HCT116 (cell line): Measurements from ENCODE around the gene PIBF1. TPM values are rescaled to one million over a fixed set of nuclear protein-coding genes. Genes with fewer than 3 reads are reported as not detected.

ENCODE experiments used
- ATAC-seq: fragments of 200-7000 bp; cut with Tn5 transposase; 2 replicates; pipeline ENCODE4 v1.9.1; 2020; ENCODE audit warnings: mild to moderate bottlenecking, moderate library complexity
- BruUV-seq: library from RNA; stranded (reverse); fragments of 400-500 nt; replicated peaks from 2 replicates; lab custom pipeline; 2021; lab: Mats Ljungman, UMichigan
- CTCF ChIA-PET: fragments of 300-600 bp; sonication (Branson Sonifier 250); formaldehyde crosslinking; loops from one replicate; lab custom pipeline; 2021; ENCODE audit warnings: antibody characterized with exemption; lab: Charles Lee
- POLR2A ChIA-PET: fragments of 300-600, 350-600 bp; sonication (Branson Sonifier 250); formaldehyde crosslinking; loops from one replicate; lab custom pipeline; 2021; ENCODE audit warnings: antibody characterized with exemption; lab: Charles Lee
- RAD21 ChIA-PET, 2 experiments: fragments of 300-600 bp; sonication (Branson Sonifier 250); formaldehyde crosslinking; loops; one replicate each; lab custom pipeline; 2023; ENCODE audit warnings: low total read pairs in 2 of 2; ENCODE audit not compliant: uncharacterized antibody in 2 of 2, unreplicated experiment in 2 of 2, low non-redundant PET in 1 of 2; lab: Charles Lee
- DNase-seq: peaks from one replicate; pipeline ENCODE4 v3.0.0-alpha.2; 2010; ENCODE audit warnings: low read depth, low spot score
- H2AFZ ChIP-seq: fragments of 200-600 bp; shearing (Covaris generic), sonication (generic); 2 replicates; pipeline ENCODE4 v1.6.1; 2017; ENCODE audit warnings: low read depth, mixed run types, mixed read lengths, antibody characterized with exemption, low read length; ENCODE audit not compliant: poor library complexity, severe bottlenecking
- H3K27ac ChIP-seq: 2 replicates; pipeline ENCODE4 v1.5.1; 2012; ENCODE audit warnings: low read depth, low read length
- H3K27me3 ChIP-seq: fragments of 200-600 bp; sonication (generic); 2 replicates; pipeline ENCODE4 v1.6.1; 2016; ENCODE audit warnings: mixed run types, low read length, mixed read lengths; ENCODE audit not compliant: insufficient read depth
- H3K36me3 ChIP-seq, 2 experiments: fragments of 200-500 bp in 1 of 2; fragments of 200-600 bp in 1 of 2; sonication (Bioruptor generic) in 1 of 2; sonication (generic) in 1 of 2; 2 replicates each; pipeline versions ENCODE4 v1.5.1 to v1.6.1; 2014 to 2016; ENCODE audit warnings: low read length in 2 of 2, inconsistent platforms in 1 of 2, mixed read lengths in 1 of 2, mixed run types in 1 of 2; ENCODE audit not compliant: insufficient read depth in 2 of 2, control insufficient read depth in 1 of 2
- H3K4me1 ChIP-seq, 2 experiments: fragments of 200-600 bp in 1 of 2; sonication (generic) in 1 of 2; 2 replicates each; pipeline versions ENCODE4 v1.5.1 to v1.6.1; 2012 to 2017; ENCODE audit warnings: low read length in 2 of 2, inconsistent platforms in 1 of 2, mild to moderate bottlenecking in 1 of 2, mixed read lengths in 1 of 2, mixed run types in 1 of 2, moderate library complexity in 1 of 2; ENCODE audit not compliant: insufficient read depth in 2 of 2, control insufficient read depth in 1 of 2
- H3K4me2 ChIP-seq: fragments of 200-600 bp; sonication (generic); 2 replicates; pipeline ENCODE4 v1.6.1; 2017; ENCODE audit warnings: mixed run types, low read length, mixed read lengths
- H3K4me3 ChIP-seq, 2 experiments: fragments of 200-600 bp in 1 of 2; sonication (generic) in 1 of 2; replicated peaks in 1 of 2; 2 replicates each; pipeline ENCODE4 v1.5.1; 2011 to 2016; ENCODE audit warnings: low read length in 2 of 2, control low read depth in 1 of 2, low read depth in 1 of 2, mild to moderate bottlenecking in 1 of 2, mixed read lengths in 1 of 2, mixed run types in 1 of 2
- H3K79me2 ChIP-seq: fragments of 200-600 bp; sonication (generic); 2 replicates; pipeline ENCODE4 v1.6.1; 2017; ENCODE audit warnings: mild to moderate bottlenecking, mixed run types, low read length, moderate library complexity, mixed read lengths; ENCODE audit not compliant: insufficient read depth
- H3K9ac ChIP-seq: fragments of 200-600 bp; sonication (generic); 2 replicates; pipeline ENCODE4 v1.6.1; 2016; ENCODE audit warnings: low read length, mixed read lengths
- H3K9me2 ChIP-seq: fragments of 200-600 bp; sonication (generic), shearing (Covaris generic); 2 replicates; pipeline ENCODE4 v1.6.1; 2017; ENCODE audit warnings: mixed run types, mild to moderate bottlenecking, moderate library complexity; ENCODE audit not compliant: insufficient read depth
- H3K9me3 ChIP-seq, 2 experiments: fragments of 200-500 bp in 1 of 2; fragments of 200-600 bp in 1 of 2; sonication (Bioruptor generic) in 1 of 2; sonication (generic) in 1 of 2; 2 replicates each; pipeline ENCODE4 v1.6.1; 2014 to 2017; ENCODE audit warnings: low read length in 2 of 2, mixed read lengths in 2 of 2, inconsistent platforms in 1 of 2, low read depth in 1 of 2, mild to moderate bottlenecking in 1 of 2, mixed run types in 1 of 2, moderate library complexity in 1 of 2; ENCODE audit not compliant: control insufficient read depth in 1 of 2, insufficient read depth in 1 of 2
- H4K20me1 ChIP-seq: fragments of 200-600 bp; sonication (generic), shearing (Covaris generic); 2 replicates; pipeline ENCODE4 v1.6.1; 2017; ENCODE audit warnings: mixed run types, mild to moderate bottlenecking, moderate library complexity; ENCODE audit not compliant: insufficient read depth
- CBX3 ChIP-seq: IDR thresholded peaks from 2 replicates; pipeline ENCODE4 v1.6.1; 2012; ENCODE audit warnings: low read depth
- CEBPB ChIP-seq: IDR thresholded peaks from 2 replicates; pipeline ENCODE4 v1.6.1; 2012; ENCODE audit warnings: low read depth
- JUND ChIP-seq: IDR thresholded peaks from 2 replicates; pipeline ENCODE4 v1.6.1; 2012
- POLR2A ChIP-seq: IDR thresholded peaks from 2 replicates; pipeline ENCODE4 v1.7.0; 2011; ENCODE audit warnings: borderline replicate concordance; ENCODE audit not compliant: insufficient read depth, insufficient read length; ENCODE audit errors: extremely low read depth
- POLR2AphosphoS5 ChIP-seq: IDR thresholded peaks from 2 replicates; pipeline ENCODE4 v1.6.1; 2011; ENCODE audit warnings: mild to moderate bottlenecking, low read depth, low read length, moderate library complexity
- RAD21 ChIP-seq: IDR thresholded peaks from 2 replicates; pipeline ENCODE4 v1.6.1; 2012; ENCODE audit warnings: low read depth, mild to moderate bottlenecking
- SIN3A ChIP-seq: IDR thresholded peaks from 2 replicates; pipeline ENCODE4 v1.6.1; 2012; ENCODE audit warnings: low read depth
- SP1 ChIP-seq: IDR thresholded peaks from 2 replicates; pipeline ENCODE4 v1.6.1; 2012; ENCODE audit warnings: low read depth
- SRF ChIP-seq: IDR thresholded peaks from 2 replicates; pipeline ENCODE4 v1.6.1; 2012; ENCODE audit warnings: low read depth
- TCF7L2 ChIP-seq: IDR thresholded peaks from 2 replicates; pipeline ENCODE4 v1.7.0; 2011; ENCODE audit warnings: borderline replicate concordance, inconsistent platforms; ENCODE audit not compliant: insufficient read depth, insufficient read length; ENCODE audit errors: extremely low read depth
- intact Hi-C: fragments of 100-400 bp; cut with micrococcal nuclease; formaldehyde crosslinking; loops from 2 replicates; pipeline ENCODE4 v1.10.0; 2022
- total RNA-seq: library from RNA; stranded (reverse); gene quantifications from one replicate; pipeline ENCODE4 v1.2.1, GENCODE V29; 2021; ENCODE audit not compliant: unreplicated experiment
- TF ChIP-seq, protein P1 (sequence below): IDR thresholded peaks from 2 replicates; pipeline ENCODE4 v1.6.1; 2011; ENCODE audit warnings: mild to moderate bottlenecking, low read length, moderate library complexity; ENCODE audit not compliant: insufficient replicate concordance; ENCODE audit errors: extremely low read depth

Gene PIBF1
- total RNA-seq, 1 experiment from 2014 or later = 21.1 TPM

DNA sequence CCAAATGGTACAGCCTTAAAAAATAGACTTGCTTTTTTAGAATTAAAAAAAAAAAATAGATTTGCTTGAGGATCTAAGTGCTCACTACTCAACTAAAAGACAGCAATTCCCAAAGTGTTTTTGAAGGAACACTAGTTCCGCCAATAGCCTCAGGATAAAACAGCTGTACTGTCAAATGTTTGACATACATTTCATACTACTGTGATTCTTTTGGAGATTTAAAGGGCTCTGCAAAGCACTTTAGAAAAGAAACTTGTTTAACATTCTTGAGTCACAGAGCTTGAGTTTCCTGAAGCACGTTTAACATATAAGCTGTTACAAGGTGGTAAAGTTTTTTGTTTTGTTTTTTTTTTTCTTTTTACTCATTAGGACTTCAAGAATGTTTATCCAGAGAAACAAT lies 253.7 kb downstream of the PIBF1 start:
- Histone ChIP-seq H3K27ac (no peak overlapping the region), H3K4me3 (no peak overlapping the region), H3K9me3 (no peaks in the 10 kb centered on the region), H4K20me1 (no peaks in the 10 kb centered on the region), H3K36me3 (no peaks in the 10 kb centered on the region), H3K79me2 (no peaks in the 10 kb centered on the region), H2AFZ (no peak overlapping the region), H3K4me2 (no peak overlapping the region), H3K27me3 (no peaks in the 10 kb centered on the region), H3K9ac (no peak overlapping the region), H3K9me2 (no peaks in the 10 kb centered on the region), H3K4me1 (peaks cover 0 to 7% of the 10 kb centered on the region in 2 experiments; a peak in 3 of 4 replicates)
- TF ChIP-seq SRF (no peak), POLR2A (no peak), CEBPB (no peak), CBX3 (no peak), POLR2AphosphoS5 (no peak), JUND (no peak), RAD21 (no peak), SP1 (no peak), TCF7L2 (no peak), SIN3A (no peak)
- TF ChIP-seq, protein P1, sequence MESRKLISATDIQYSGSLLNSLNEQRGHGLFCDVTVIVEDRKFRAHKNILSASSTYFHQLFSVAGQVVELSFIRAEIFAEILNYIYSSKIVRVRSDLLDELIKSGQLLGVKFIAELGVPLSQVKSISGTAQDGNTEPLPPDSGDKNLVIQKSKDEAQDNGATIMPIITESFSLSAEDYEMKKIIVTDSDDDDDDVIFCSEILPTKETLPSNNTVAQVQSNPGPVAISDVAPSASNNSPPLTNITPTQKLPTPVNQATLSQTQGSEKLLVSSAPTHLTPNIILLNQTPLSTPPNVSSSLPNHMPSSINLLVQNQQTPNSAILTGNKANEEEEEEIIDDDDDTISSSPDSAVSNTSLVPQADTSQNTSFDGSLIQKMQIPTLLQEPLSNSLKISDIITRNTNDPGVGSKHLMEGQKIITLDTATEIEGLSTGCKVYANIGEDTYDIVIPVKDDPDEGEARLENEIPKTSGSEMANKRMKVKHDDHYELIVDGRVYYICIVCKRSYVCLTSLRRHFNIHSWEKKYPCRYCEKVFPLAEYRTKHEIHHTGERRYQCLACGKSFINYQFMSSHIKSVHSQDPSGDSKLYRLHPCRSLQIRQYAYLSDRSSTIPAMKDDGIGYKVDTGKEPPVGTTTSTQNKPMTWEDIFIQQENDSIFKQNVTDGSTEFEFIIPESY = no peak
- DNase-seq = no peak
- ChIA-PET CTCF (no interaction called here), RAD21 (interaction anchor here in 1 of 2 experiments (0.7 kb wide), 1 partner anchor 386 kb away, joined by 3 read pairs; no protein-coding TSS in a partner anchor), POLR2A (no interaction called here)
- BruUV-seq = no TSS peak
- intact Hi-C loops = no loop called here
- no peak for ATAC-seq
